Panc1 (cell line): Measurements from ENCODE around the gene CA9. TPM values are rescaled to one million over a fixed set of nuclear protein-coding genes. Genes with fewer than 3 reads are reported as not detected.

ENCODE experiments used
- ATAC-seq: fragments of 200-7000 bp; cut with Tn5 transposase; 2 replicates; pipeline ENCODE4 v1.9.1; 2020; ENCODE audit warnings: mild to moderate bottlenecking, moderate library complexity
- BruUV-seq: library from RNA; stranded (reverse); fragments of 400-500 nt; replicated peaks from 2 replicates; lab custom pipeline; 2021; lab: Mats Ljungman, UMichigan
- CTCF ChIA-PET: fragments of 300-600 bp; sonication (Branson Sonifier 250); formaldehyde crosslinking; loops from one replicate; lab custom pipeline; 2022; ENCODE audit warnings: antibody characterized with exemption; lab: Charles Lee
- POLR2A ChIA-PET: fragments of 300-600 bp; sonication (Branson Sonifier 250); formaldehyde crosslinking; loops from one replicate; lab custom pipeline; 2022; ENCODE audit warnings: antibody characterized with exemption; lab: Charles Lee
- DNase-seq: peaks from one replicate; pipeline ENCODE4 v3.0.0-alpha.2; 2010; ENCODE audit warnings: low read depth, low spot score
- H3K27ac ChIP-seq: 2 replicates; pipeline ENCODE4 v1.5.1; 2011; ENCODE audit warnings: mild to moderate bottlenecking, low read length, inconsistent platforms
- H3K27me3 ChIP-seq: fragments of 200-500 bp; sonication (Bioruptor generic); 2 replicates; pipeline ENCODE4 v1.6.0; 2014; ENCODE audit warnings: low read length, inconsistent platforms; ENCODE audit not compliant: control insufficient read depth, insufficient read depth
- H3K36me3 ChIP-seq: fragments of 200-500 bp; sonication (Bioruptor generic); 2 replicates; pipeline ENCODE4 v1.5.1; 2014; ENCODE audit warnings: inconsistent platforms, mild to moderate bottlenecking, low read length, moderate library complexity; ENCODE audit not compliant: control insufficient read depth, insufficient read depth
- H3K4me1 ChIP-seq: 2 replicates; pipeline ENCODE4 v1.5.1; 2011; ENCODE audit warnings: inconsistent platforms, mild to moderate bottlenecking, low read length, moderate library complexity; ENCODE audit not compliant: control insufficient read depth, insufficient read depth
- H3K4me3 ChIP-seq, 2 experiments: 2 replicates each; pipeline ENCODE4 v1.5.1; 2011 to 2012; ENCODE audit warnings: low read depth in 2 of 2, low read length in 2 of 2, mild to moderate bottlenecking in 2 of 2, inconsistent platforms in 1 of 2, moderate library complexity in 1 of 2
- H3K9me3 ChIP-seq: fragments of 200-500 bp; sonication (Bioruptor generic); 2 replicates; pipeline ENCODE4 v1.5.1; 2014; ENCODE audit warnings: low read depth, mild to moderate bottlenecking, inconsistent platforms, low read length, moderate library complexity; ENCODE audit not compliant: control insufficient read depth, insufficient read depth
- POLR2AphosphoS5 ChIP-seq: IDR thresholded peaks from 2 replicates; pipeline ENCODE4 v1.6.1; 2012; ENCODE audit warnings: mild to moderate bottlenecking, low read depth, low read length, moderate library complexity
- SIN3A ChIP-seq: IDR thresholded peaks from 2 replicates; pipeline ENCODE4 v1.6.1; 2012; ENCODE audit warnings: low read depth, mild to moderate bottlenecking, low read length, moderate library complexity, borderline replicate concordance; ENCODE audit not compliant: insufficient read depth
- TCF7L2 ChIP-seq: IDR thresholded peaks from 2 replicates; pipeline ENCODE4 v1.6.1; 2011; ENCODE audit warnings: mild to moderate bottlenecking, low read depth, low read length, inconsistent platforms
- in situ Hi-C: cut with HindIII; loops from 2 replicates; pipeline ENCODE4 v1.10.0; 2016; ENCODE audit warnings: low sequenced_read_pairs, low pct_unique_long_range_greater_than_20kb
- intact Hi-C: fragments of 100-400 bp; cut with micrococcal nuclease; formaldehyde crosslinking; loops from one replicate; pipeline ENCODE4 v1.10.0; 2022; ENCODE audit not compliant: unreplicated experiment
- microRNA-seq: library from miRNA; unstranded; fragments of <30 nt; microRNA quantifications from one replicate; pipeline ENCODE4 v1.1.0, GENCODE V29; 2020; ENCODE audit not compliant: unreplicated experiment
- total RNA-seq: library from RNA; stranded (reverse); gene quantifications from one replicate; pipeline ENCODE4 v1.2.1, GENCODE V29; 2021; ENCODE audit not compliant: unreplicated experiment
- TF ChIP-seq, protein P1 (sequence below): fragments of 450-650 bp; IDR thresholded peaks from 2 replicates; pipeline ENCODE4 v1.5.1; 2017; ENCODE audit warnings: mild to moderate bottlenecking
- TF ChIP-seq, protein P2 (sequence below), 2 experiments: IDR thresholded peaks; 2 replicates each; pipeline ENCODE4 v1.6.1; 2011 to 2012; ENCODE audit warnings: low read depth in 2 of 2, control low read depth in 1 of 2, low read length in 1 of 2, mild to moderate bottlenecking in 1 of 2, moderate library complexity in 1 of 2; ENCODE audit not compliant: insufficient read depth in 1 of 2

The CA9 gene
- total RNA-seq, 1 experiment from 2014 or later: 0.31 TPM

DNA sequence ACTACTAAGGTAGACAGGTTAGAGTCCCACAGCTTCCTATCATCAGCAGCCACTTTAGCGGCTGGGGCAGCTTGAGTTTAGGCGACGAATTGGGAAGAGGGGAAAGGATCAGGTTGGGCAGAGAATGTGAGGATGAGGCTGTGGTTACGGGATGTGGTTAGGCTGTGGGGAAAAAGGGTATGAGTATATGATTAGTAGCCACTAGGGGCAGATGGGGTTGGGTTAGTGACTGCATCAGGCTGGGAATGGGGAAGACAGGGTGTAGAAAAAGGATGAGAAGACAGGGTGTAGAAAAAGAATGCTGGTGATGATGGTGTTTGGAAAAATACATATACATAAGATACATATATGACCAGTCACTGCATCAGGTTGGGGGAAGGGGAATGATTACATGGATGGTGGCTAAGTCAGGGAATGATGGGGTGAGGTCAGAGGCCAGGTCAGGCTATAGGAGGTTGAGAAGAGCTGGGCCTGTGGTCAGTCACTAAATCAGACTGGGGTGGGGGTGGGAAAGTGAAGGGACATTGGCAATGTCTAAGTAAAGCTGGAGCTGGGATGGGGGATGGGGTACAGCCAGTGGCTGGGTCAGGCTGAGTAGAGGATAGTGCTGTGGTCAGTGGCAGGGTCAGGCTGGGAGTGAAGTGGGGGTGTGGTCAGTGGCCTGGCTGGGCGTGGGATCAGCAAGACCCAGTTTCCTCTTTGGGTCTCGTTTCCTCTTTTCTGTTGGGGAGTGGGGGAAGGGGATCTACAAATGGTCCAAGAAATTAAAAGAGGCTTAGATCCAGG lies 56.2 kb downstream of the CA9 start:
- no peak for ATAC-seq
- H3K36me3 ChIP-seq: peaks cover 2% of the 10 kb centered on the region; the same call in 1 of the 2 replicates
- H3K4me3 ChIP-seq: peak overlapping the region; percentile 0 to 99
- H3K27me3 ChIP-seq: no peaks in the 10 kb centered on the region
- no peaks in the 10 kb centered on the region for H3K9me3 ChIP-seq
- intact Hi-C loops: loop anchor here (5.0 kb wide), 1 partner anchor 68 kb away; no protein-coding TSS in a partner anchor
- peak overlapping the region; percentile 9; the same call in 1 of the 2 replicates for H3K27ac ChIP-seq
- BruUV-seq: no TSS peak
- TF ChIP-seq, protein P1, sequence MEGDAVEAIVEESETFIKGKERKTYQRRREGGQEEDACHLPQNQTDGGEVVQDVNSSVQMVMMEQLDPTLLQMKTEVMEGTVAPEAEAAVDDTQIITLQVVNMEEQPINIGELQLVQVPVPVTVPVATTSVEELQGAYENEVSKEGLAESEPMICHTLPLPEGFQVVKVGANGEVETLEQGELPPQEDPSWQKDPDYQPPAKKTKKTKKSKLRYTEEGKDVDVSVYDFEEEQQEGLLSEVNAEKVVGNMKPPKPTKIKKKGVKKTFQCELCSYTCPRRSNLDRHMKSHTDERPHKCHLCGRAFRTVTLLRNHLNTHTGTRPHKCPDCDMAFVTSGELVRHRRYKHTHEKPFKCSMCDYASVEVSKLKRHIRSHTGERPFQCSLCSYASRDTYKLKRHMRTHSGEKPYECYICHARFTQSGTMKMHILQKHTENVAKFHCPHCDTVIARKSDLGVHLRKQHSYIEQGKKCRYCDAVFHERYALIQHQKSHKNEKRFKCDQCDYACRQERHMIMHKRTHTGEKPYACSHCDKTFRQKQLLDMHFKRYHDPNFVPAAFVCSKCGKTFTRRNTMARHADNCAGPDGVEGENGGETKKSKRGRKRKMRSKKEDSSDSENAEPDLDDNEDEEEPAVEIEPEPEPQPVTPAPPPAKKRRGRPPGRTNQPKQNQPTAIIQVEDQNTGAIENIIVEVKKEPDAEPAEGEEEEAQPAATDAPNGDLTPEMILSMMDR: peak; percentile 79
- TF ChIP-seq TCF7L2: no peak
- in situ Hi-C loops: no loop called here
- no peak for DNase-seq
- CTCF ChIA-PET: interaction anchor here (2.5 to 3.0 kb wide), 2 partner anchors 33 to 39 kb away, joined by 6 to 13 read pairs; no protein-coding TSS in a partner anchor
- H3K4me1 ChIP-seq: peaks cover 38% of the 10 kb centered on the region
- POLR2A ChIA-PET: interaction anchor here (1.0 kb wide), 1 partner anchor 72 kb away, joined by 3 read pairs; the partner anchor contains the start of genes CCDC107 and RMRP

DNA sequence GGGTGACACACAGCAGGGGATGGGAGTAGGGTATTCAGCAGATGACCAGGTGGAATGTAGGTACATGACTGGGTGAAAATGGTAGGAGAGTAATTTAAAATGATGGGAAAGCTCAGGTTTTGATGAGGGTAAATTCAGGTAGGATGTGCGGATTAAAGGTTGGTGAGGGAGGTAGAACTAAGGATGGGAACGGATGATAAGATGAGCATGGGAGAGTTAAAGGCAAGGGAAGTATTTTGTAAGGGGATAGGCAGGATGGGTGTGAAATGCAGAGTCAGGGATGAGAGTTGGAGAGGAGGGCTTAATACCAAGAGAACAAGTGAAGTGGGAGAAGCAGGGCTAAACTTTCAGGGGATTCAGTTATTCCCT lies 56.7 kb downstream of the CA9 start:
- ChIA-PET POLR2A (interaction anchor here (1.0 kb wide), 1 partner anchor 72 kb away, joined by 3 read pairs; the partner anchor contains the start of genes CCDC107 and RMRP), CTCF (interaction anchor here (2.5 to 3.0 kb wide), 2 partner anchors 34 to 40 kb away, joined by 6 to 13 read pairs; no protein-coding TSS in a partner anchor)
- DNase-seq: no peak
- no peak for ATAC-seq
- peaks cover 7% of the 10 kb centered on the region for H3K36me3 ChIP-seq
- no TSS peak for BruUV-seq
- no peaks in the 10 kb centered on the region for H3K9me3 ChIP-seq
- no peaks in the 10 kb centered on the region for H3K27me3 ChIP-seq
- no peak for TF ChIP-seq SIN3A
- TF ChIP-seq, protein P1: no peak
- TF ChIP-seq, protein P2, sequence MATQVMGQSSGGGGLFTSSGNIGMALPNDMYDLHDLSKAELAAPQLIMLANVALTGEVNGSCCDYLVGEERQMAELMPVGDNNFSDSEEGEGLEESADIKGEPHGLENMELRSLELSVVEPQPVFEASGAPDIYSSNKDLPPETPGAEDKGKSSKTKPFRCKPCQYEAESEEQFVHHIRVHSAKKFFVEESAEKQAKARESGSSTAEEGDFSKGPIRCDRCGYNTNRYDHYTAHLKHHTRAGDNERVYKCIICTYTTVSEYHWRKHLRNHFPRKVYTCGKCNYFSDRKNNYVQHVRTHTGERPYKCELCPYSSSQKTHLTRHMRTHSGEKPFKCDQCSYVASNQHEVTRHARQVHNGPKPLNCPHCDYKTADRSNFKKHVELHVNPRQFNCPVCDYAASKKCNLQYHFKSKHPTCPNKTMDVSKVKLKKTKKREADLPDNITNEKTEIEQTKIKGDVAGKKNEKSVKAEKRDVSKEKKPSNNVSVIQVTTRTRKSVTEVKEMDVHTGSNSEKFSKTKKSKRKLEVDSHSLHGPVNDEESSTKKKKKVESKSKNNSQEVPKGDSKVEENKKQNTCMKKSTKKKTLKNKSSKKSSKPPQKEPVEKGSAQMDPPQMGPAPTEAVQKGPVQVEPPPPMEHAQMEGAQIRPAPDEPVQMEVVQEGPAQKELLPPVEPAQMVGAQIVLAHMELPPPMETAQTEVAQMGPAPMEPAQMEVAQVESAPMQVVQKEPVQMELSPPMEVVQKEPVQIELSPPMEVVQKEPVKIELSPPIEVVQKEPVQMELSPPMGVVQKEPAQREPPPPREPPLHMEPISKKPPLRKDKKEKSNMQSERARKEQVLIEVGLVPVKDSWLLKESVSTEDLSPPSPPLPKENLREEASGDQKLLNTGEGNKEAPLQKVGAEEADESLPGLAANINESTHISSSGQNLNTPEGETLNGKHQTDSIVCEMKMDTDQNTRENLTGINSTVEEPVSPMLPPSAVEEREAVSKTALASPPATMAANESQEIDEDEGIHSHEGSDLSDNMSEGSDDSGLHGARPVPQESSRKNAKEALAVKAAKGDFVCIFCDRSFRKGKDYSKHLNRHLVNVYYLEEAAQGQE (IDR thresholded peaks at IDR 0.05; ENCODE audit: insufficient read depth in 1 of 2, low read depth in 2 of 2, low read length in 1 of 2): no peak
- no peak for TF ChIP-seq TCF7L2
- TF ChIP-seq POLR2AphosphoS5: no peak
- H3K4me3 ChIP-seq: peak overlapping the region; percentile 82 to 99
- intact Hi-C loops (no loop called here), in situ Hi-C loops (no loop called here)
- peaks cover 38% of the 10 kb centered on the region for H3K4me1 ChIP-seq
- H3K27ac ChIP-seq: peak overlapping the region; percentile 95

Small RNAs within 50 kb of the gene (microRNA-seq; reads per million reads assigned to microRNA genes)
- gene MIR6852: 1.6 reads per million

Other genes with a start within 250 kb of the CA9 start
- gene RUSC2, start 183.8 kb upstream of the CA9 start, total RNA-seq: 49.9 TPM
- 55.0 TPM for gene TESK1, start 68.7 kb upstream of the CA9 start, total RNA-seq
- gene CD72, start 55.5 kb upstream of the CA9 start, total RNA-seq: 0.72 TPM
- gene SIT1, start 23.0 kb upstream of the CA9 start, total RNA-seq: not detected
- 29,896 TPM for gene RMRP, start 15.9 kb upstream of the CA9 start, total RNA-seq
- gene CCDC107, start 15.6 kb upstream of the CA9 start, total RNA-seq: 39.9 TPM
- 34.0 TPM for gene ARHGEF39, start 8.7 kb upstream of the CA9 start, total RNA-seq
- gene TPM2, start 16.0 kb downstream of the CA9 start, total RNA-seq: 544 TPM
- 347 TPM for gene TLN1, start 58.3 kb downstream of the CA9 start, total RNA-seq
- gene CREB3, start 58.7 kb downstream of the CA9 start, total RNA-seq: 67.0 TPM
- gene GBA2, start 75.3 kb downstream of the CA9 start, total RNA-seq: 109 TPM
- gene RGP1, start 75.4 kb downstream of the CA9 start, total RNA-seq: 43.3 TPM
- gene MSMP, start 80.3 kb downstream of the CA9 start, total RNA-seq: 1.4 TPM
- gene NPR2, start 117.7 kb downstream of the CA9 start, total RNA-seq: 12.2 TPM
- gene SPAG8, start 138.3 kb downstream of the CA9 start, total RNA-seq: 0.90 TPM
- gene HINT2, start 141.1 kb downstream of the CA9 start, total RNA-seq: 75.6 TPM
- not detected for gene FAM221B, start 154.8 kb downstream of the CA9 start, total RNA-seq
- gene TMEM8B, start 155.3 kb downstream of the CA9 start, total RNA-seq: 7.9 TPM
- gene OR13J1, start 196.5 kb downstream of the CA9 start, total RNA-seq: not detected
- not detected for gene HRCT1, start 232.3 kb downstream of the CA9 start, total RNA-seq
- not detected for gene SPAAR, start 235.6 kb downstream of the CA9 start, total RNA-seq